Activated CD8-positive, alpha-beta memory T cell treated with anti-CD3 and anti-CD28 coated beads, Interleukin-2, amount 50 U/mL, for 48 hours (primary cell): ENCODE data around the gene RAB6D.
A peak's percentile ranks its signal among the peaks of the same experiment; 100 is the strongest.
"Not testable (repeated sequence)": the region's sequence is repeated elsewhere in the genome, so short reads cannot be mapped to it uniquely, and the experiment has no call there.

ENCODE experiments used
- DNase-seq: peaks from one replicate; pipeline ENCODE4 v3.0.0-alpha.2; 2020

RAB6D gene

DNA sequence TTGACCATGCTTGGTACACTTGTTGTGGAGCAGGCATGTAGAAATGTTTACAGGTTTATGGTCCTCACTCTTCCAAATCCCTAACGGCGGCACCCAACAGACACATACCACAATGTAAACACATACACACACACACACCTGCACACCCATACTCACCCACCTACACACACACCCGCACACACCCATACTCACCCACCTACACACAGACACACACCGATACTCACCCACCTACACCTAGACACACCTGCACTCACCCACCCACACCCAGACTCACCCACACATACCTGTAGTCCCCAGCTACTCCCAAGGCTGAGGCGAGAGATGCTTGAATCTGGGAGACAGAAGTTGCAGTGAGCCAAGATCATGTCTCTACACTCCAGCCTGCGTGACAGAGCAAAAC lies 1.5 kb upstream of the RAB6D start:
- no peak for DNase-seq

DNA sequence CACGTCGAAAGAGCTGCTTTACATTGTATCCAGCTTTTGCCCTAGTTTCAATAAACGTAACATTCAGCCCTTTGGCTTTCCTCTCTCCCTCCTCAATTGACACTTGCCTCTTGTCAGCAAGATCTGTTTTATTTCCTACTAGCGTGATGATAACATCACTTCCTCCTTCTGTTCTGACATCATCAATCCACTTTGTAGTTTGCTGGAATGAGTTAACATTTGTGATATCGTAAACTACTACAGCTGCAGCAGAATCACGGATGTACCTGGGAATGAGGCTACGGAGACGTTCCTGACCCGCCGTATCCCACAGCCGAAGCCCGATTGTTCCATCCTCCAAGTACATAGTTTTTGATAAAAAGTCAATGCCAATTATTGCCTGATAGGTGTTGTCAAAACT lies 755 bp downstream of the RAB6D start:
- DNase-seq, result not testable (repeated sequence)

DNA sequence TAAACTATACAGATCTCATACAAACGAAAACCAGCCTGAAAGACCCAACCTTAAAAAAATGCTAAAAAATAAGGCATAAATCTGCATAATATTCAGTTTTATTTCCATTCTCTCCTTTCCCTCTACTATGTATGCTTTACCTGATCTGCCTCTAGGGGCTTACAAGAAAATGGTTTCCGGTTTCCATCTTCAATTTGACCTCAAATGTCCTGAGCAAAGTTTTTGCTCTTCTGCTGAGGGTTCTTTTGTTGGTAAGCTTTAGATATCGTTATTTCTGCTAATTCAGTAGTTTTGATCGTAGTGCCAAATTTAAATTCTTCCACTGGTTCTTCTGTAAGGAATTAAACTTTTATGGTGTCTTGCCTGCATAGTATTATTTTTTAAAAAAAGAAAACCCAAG lies 2.2 kb downstream of the RAB6D start:
- not testable (repeated sequence) for DNase-seq

DNA sequence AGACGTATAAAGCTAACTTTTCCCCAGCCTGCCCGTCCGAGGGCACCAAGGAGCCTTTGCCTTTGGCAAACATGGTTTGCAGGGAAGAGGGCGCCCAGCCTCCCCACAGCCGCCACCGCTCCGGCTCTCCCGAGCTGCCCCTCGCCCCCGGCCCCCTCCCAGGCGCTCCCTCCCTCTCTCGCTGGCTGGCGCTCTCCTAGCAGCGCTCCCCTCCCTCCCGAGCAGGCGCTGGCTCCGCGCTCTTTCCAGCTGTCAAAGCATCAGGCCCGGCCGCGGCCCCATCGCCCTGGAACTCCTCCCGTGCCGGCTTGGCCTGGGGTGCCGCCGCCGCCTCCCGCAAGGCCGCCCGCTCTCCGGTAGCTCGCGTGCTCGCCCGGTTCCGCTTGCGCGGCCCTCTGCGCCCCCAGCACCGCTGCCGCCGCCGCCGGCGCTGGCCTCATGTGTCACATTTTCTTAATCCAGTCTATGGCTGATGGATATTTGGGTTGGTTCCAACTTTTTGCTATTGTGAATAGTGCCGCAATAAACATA lies 10.7 kb downstream of the RAB6D start:
- not testable (repeated sequence) for DNase-seq

DNA sequence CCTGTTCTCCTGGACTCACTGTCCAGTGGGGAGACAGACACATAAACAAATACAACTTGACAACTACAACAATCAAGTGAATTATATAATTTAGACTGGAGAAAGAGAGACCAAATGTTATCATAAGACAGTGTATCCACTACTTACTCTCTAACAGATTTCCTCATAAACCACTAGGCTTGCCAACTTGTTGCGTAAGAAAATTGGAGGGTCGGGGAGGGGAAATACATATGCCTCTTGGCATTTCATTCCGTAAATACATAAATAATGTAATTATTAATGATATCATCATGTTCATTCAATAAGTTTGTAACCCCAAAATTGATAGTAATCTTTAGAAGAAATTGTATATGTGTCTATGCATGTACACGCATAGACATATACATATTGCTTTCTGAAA lies 14.9 kb downstream of the RAB6D start:
- no peak for DNase-seq

DNA sequence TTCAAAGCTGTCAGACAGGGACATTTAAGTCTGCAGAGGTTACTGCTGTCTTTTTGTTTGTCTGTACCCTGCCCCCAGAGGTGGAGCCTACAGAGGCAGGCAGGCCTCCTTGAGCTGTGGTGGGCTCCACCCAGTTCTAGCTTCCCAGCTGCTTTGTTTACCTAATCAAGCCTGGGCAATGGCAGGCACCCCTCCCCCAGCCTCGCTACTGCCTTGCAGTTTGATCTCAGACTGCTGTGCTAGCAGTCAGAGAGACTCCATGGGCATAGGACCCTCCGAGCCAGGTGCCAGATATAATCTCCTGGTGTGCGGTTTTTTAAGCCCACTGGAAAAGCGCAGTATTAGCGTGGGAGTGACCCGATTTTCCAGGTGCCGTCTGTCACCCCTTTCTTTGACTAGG lies 16.9 kb downstream of the RAB6D start:
- not testable (repeated sequence) for DNase-seq

DNA sequence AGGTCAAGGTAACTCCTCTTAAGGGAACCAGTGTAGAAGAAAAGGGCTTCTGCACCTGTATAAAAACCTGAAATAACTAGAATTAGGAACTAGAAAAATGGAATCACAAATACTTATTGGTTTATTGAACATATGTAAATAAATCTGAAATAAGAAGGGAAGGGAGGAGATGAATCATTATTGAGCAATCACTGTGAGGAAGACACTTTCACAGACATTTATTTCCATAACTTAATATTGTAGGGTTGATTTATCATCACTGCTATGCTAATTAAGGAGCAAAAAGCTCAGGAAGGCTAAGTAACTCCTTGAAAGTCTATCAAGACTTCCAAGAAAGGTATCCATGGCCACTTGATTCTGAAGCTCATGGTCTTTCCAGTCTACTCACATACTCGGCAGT lies 24.7 kb downstream of the RAB6D start:
- not testable (repeated sequence) for DNase-seq

DNA sequence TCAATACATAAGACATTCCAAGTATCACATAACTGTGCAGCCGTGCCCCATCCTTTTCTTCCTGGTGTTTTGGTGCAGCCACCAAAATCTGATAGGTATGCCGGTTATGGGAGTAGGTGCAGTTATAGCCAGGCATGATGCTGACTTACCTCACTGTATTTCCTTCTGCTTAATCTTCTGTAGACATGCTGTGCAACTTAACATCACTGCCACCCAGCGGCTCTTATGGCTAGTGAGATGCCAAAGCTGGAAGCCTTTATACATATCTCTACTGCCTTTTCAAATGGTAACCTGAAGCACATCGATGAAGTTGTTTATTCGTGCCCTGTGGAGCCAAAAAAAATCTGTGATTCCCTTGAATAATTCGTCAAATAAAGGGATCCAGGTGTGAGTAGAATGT lies 28.6 kb downstream of the RAB6D start:
- DNase-seq, result not testable (repeated sequence)

DNA sequence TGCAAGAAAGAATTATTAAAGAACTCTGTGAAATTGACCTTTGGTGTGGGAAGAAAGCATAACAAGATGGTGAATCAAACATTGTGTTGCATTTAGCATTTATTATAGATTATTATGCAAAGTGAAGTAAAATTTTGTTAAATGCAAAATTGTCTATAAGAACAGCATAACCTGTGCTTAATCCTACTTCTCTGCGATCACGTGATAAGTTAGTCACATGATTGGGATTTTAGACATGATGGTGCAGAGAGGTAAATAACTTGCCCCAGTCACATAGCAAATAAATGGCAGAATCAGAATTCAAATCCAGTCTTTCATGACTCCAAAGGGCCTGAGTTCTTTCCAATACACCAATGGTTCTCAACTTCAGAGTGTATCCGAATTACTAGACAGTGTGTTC lies 31.3 kb downstream of the RAB6D start:
- not testable (repeated sequence) for DNase-seq

DNA sequence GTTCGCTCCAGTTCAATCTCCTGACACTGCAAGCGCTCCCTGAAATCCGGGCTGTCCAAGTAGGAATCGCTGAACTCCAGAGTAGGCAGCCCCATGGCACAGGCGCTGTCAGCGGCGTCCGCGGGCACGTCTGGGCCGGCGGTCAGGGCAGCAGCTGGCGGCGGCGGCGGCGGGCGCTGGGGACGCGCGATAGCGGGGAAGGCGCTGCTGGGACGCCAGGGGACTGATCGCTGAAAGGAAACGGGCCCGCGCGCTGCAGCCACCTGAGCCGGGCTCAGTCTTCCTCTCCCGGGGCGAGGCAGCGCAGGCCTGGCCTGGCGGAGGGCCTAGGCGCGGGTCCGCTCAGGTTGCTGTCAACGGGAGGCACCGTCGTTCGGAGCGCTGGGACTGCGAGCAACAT lies 33.0 kb downstream of the RAB6D start:
- peak; percentile 59 for DNase-seq

DNA sequence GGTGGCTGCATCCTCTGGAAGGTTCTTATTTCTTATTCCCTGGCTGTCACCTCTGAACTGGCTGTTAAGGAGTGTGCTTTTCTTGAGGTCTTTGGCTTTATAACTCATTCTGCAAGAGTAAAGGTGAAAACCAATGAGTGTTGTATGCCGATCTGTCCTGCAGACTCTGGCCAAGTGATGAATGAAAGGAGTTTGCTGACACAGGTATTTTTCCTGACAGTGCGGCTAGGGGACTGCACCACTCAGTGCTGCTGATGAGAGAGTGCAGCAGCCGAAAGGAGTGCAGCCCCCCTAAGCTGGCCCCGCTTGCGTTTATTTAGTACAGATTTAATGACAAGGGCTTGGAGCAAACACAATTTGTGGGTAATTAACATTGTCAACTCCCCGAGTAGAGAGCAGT lies 41.8 kb downstream of the RAB6D start:
- no peak for DNase-seq

DNA sequence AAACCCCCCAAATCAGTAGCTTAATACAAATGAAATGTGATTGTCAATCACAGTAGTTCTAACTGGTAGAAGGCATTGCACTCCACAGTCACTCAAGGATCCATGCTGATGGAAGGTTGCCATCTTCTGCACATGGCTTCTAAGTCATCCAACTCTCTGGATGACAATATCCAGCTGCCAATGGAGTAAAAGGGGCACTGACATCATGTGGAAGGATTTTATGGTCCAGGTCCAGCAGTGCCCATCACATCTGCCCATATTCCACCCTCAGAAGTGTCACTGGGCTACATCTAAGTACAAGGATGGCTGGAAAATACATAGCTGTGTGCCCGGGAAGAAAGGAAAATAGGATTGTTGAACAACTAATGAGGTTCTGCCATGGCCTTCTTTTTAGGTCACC lies 42.6 kb downstream of the RAB6D start:
- DNase-seq, result not testable (repeated sequence)

DNA sequence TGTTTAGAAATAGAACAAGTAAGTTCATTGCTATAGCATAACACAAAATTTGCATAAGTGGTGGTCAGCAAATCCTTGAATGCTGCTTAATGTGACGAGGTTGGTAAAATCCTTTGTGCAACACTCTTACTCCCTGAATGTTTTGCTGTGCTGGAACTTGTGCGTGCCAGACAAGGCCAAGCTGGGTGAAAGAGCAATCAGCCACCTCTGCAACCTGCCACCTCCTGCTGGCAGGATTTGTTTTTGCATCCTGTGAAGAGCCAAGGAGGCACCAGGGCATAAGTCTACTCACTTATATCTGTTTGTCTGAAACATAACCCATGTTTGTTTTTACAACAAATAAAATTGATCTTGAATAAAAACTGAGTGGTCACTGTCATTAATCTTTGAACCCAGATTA lies 53.0 kb downstream of the RAB6D start:
- not testable (repeated sequence) for DNase-seq
